Thyroid gland (tissue), 4 donors: Measurements from ENCODE around the gene DYNLT1.

Experiments used
- CTCF ChIP-seq, 6 experiments: fragments of 200-600 bp in 3 of 6; fragments of 450-650 bp in 3 of 6; sonication (generic) in 3 of 6; IDR thresholded peaks; one replicate each; pipeline ENCODE4 v1.5.1; 2016 to 2019; ENCODE audit warnings: antibody characterized with exemption in 6 of 6, mild to moderate bottlenecking in 2 of 6, inconsistent platforms in 1 of 6, moderate library complexity in 1 of 6
- POLR2A ChIP-seq, 2 donors: fragments of 450-650 bp; IDR thresholded peaks; one replicate each; pipeline ENCODE4 v1.6.1; 2017; ENCODE audit warnings: antibody characterized with exemption in 2 of 2, mild to moderate bottlenecking in 2 of 2, moderate library complexity in 1 of 2

GRCh38 chr6:158668707-158669103, 24.2 kb upstream of the DYNLT1 start:
- TF ChIP-seq POLR2A (IDR thresholded peaks at IDR 0.05), result no peak
- TF ChIP-seq CTCF (IDR thresholded peaks at IDR 0.05), result no peak
